ENCODE results near the gene VTA1.
"Not testable (repeated sequence)": the region's sequence is repeated elsewhere in the genome, so short reads cannot be mapped to it uniquely, and the experiment has no call there.

Gene VTA1

GRCh38 chr6:142146828-142147662 is at the start of gene VTA1, which contains the start of gene NMBR:
VTA1 (plus strand) TSS chr6:142147263; CDS start chr6:142147288, 25 bp downstream.
NMBR (minus strand) TSS chr6:142147122; CDS start chr6:142088658, 58,464 bp downstream.
- peak; percentile 99 for DNase-seq

- DNase-seq, result not testable (repeated sequence)
Observed at GRCh38 chr6:142104820-142105219, 42.2 kb upstream of the VTA1 start.

- DNase-seq, result not testable (repeated sequence)
Observed at GRCh38 chr6:142110820-142111219, 36.2 kb upstream of the VTA1 start.

GRCh38 chr6:142112451-142113061 is 34.5 kb upstream of the VTA1 start:
- peak; percentile 83 for DNase-seq

- DNase-seq, result no peak
Observed at GRCh38 chr6:142117366-142117765, 29.7 kb upstream of the VTA1 start.

- no peak for DNase-seq
Observed at GRCh38 chr6:142118328-142118727, 28.7 kb upstream of the VTA1 start.

GRCh38 chr6:142118925-142119324 is 28.1 kb upstream of the VTA1 start:
- DNase-seq, result no peak

GRCh38 chr6:142121342-142121741 is 25.7 kb upstream of the VTA1 start:
- no peak for DNase-seq

GRCh38 chr6:142130814-142131213 is 16.2 kb upstream of the VTA1 start:
- DNase-seq, result no peak

GRCh38 chr6:142132625-142133024 is 14.4 kb upstream of the VTA1 start, which contains the start of gene GJE1:
GJE1 (plus strand) TSS chr6:142132925; CDS start chr6:142133159, 234 bp downstream.
- DNase-seq, result no peak

- DNase-seq, result no peak
Observed at GRCh38 chr6:142138876-142139275, 8.2 kb upstream of the VTA1 start.

- not testable (repeated sequence) for DNase-seq
Observed at GRCh38 chr6:142141531-142141930, 5.5 kb upstream of the VTA1 start.

GRCh38 chr6:142152746-142153145 is 5.7 kb downstream of the VTA1 start:
- no peak for DNase-seq

GRCh38 chr6:142153196-142153595 is 6.1 kb downstream of the VTA1 start:
- DNase-seq, result no peak

GRCh38 chr6:142154336-142154735 is 7.3 kb downstream of the VTA1 start:
- no peak for DNase-seq

GRCh38 chr6:142155091-142155490 is 8.0 kb downstream of the VTA1 start:
- DNase-seq, result no peak

GRCh38 chr6:142155895-142156757 is 9.1 kb downstream of the VTA1 start:
- DNase-seq, result no peak

GRCh38 chr6:142156758-142157068 is 9.7 kb downstream of the VTA1 start:
- not testable (repeated sequence) for DNase-seq

GRCh38 chr6:142162780-142163179 is 15.7 kb downstream of the VTA1 start:
- no peak for DNase-seq

GRCh38 chr6:142165227-142165626 is 18.2 kb downstream of the VTA1 start:
- DNase-seq, result no peak

- DNase-seq, result no peak
Observed at GRCh38 chr6:142167071-142167470, 20.0 kb downstream of the VTA1 start.

GRCh38 chr6:142167486-142167885 is 20.4 kb downstream of the VTA1 start:
- no peak for DNase-seq

- no peak for DNase-seq
Observed at GRCh38 chr6:142171351-142171750, 24.3 kb downstream of the VTA1 start.
